B cell (primary cell): ENCODE measurements around the gene TJP2.

ENCODE experiments used
- CTCF ChIP-seq: fragments of 200-600 bp; IDR thresholded peaks from one replicate; pipeline ENCODE4 v1.8.0; 2022; ENCODE audit warnings: antibody characterized with exemption, mild to moderate bottlenecking
- EZH2 ChIP-seq: IDR thresholded peaks from 2 replicates; pipeline ENCODE4 v1.6.1; 2012; ENCODE audit warnings: borderline replicate concordance, low read depth, mild to moderate bottlenecking, moderate library complexity, low read length; ENCODE audit not compliant: insufficient read depth, poor library complexity, severe bottlenecking

GRCh38 chr9:69323861-69324260 lies 149.8 kb downstream of the TJP2 start:
- TF ChIP-seq EZH2 (no peak), CTCF (no peak)
